Gastrocnemius medialis (tissue), 4 donors: ENCODE measurements around the gene INAFM1.
"Not testable (repeated sequence)": the region's sequence is repeated elsewhere in the genome, so short reads cannot be mapped to it uniquely, and the experiment has no call there.

Experiments used
- POLR2A ChIP-seq, 2 donors: fragments of 450-650 bp; IDR thresholded peaks; one replicate each; pipeline ENCODE4 v1.6.1; 2017; ENCODE audit warnings: antibody characterized with exemption in 2 of 2, mild to moderate bottlenecking in 2 of 2, moderate library complexity in 2 of 2
- TF ChIP-seq, protein P1 (sequence below), 5 experiments: fragments of 450-650 bp in 3 of 5; fragments of 200-600 bp in 2 of 5; sonication (generic) in 2 of 5; IDR thresholded peaks in 4 of 5; conservative IDR thresholded peaks in 1 of 5; 1 replicate in 4 of 5; 2 replicates in 1 of 5; pipeline ENCODE4 v1.5.1; 2016 to 2019; ENCODE audit warnings: antibody characterized with exemption in 5 of 5, mild to moderate bottlenecking in 3 of 5, moderate library complexity in 3 of 5

DNA sequence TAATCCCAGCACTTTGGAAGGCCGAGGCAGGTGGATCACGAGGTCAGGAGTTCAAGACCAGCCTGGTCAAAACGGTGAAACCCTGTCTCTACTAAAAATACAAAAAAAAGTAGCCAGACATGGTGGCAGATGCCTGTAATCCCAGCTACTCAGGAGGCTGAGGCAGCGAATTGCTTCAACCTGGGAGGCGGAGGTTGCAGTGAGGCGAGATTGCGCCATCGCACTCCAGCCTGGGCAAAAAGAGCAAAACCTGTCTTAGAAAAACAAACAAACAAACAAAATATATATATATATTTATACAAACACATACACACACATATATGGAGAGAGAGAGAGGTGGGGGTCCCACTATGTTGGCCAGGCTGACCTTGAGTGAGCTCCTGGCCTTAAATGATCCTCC lies 21.7 kb upstream of the INAFM1 start:
- TF ChIP-seq, protein P1, sequence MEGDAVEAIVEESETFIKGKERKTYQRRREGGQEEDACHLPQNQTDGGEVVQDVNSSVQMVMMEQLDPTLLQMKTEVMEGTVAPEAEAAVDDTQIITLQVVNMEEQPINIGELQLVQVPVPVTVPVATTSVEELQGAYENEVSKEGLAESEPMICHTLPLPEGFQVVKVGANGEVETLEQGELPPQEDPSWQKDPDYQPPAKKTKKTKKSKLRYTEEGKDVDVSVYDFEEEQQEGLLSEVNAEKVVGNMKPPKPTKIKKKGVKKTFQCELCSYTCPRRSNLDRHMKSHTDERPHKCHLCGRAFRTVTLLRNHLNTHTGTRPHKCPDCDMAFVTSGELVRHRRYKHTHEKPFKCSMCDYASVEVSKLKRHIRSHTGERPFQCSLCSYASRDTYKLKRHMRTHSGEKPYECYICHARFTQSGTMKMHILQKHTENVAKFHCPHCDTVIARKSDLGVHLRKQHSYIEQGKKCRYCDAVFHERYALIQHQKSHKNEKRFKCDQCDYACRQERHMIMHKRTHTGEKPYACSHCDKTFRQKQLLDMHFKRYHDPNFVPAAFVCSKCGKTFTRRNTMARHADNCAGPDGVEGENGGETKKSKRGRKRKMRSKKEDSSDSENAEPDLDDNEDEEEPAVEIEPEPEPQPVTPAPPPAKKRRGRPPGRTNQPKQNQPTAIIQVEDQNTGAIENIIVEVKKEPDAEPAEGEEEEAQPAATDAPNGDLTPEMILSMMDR (IDR thresholded peaks at IDR 0.05 in 4 of 5, conservative IDR thresholded peaks at IDR 0.05 in 1 of 5) = not testable (repeated sequence)
- not testable (repeated sequence) for TF ChIP-seq POLR2A (IDR thresholded peaks at IDR 0.05)
